TTC549 (cell line): ENCODE measurements around the gene LUC7L2.
"Not testable (repeated sequence)": the region's sequence is repeated elsewhere in the genome, so short reads cannot be mapped to it uniquely, and the experiment has no call there.

Experiments
- FAIRE-seq: peaks from 2 replicates; lab custom pipeline; 2012; peaks lifted over from hg19 to GRCh38; lab: Jason Lieb, UNC

Gene LUC7L2

GRCh38 chr7:139355320-139355719, 4.4 kb upstream of the LUC7L2 start:
- FAIRE-seq = no peak

- not testable (repeated sequence) for FAIRE-seq
Measured at GRCh38 chr7:139357729-139358506, 1.8 kb upstream of the LUC7L2 start.

- no peak for FAIRE-seq
Measured at GRCh38 chr7:139358541-139359365, 941 bp upstream of the LUC7L2 start.

- FAIRE-seq = no peak
Measured at GRCh38 chr7:139360210-139360947, 685 bp downstream of the LUC7L2 start.

GRCh38 chr7:139360948-139361307, 1.2 kb downstream of the LUC7L2 start:
- FAIRE-seq = no peak

GRCh38 chr7:139361523-139361922, 1.8 kb downstream of the LUC7L2 start:
- no peak for FAIRE-seq

GRCh38 chr7:139362302-139362701, 2.6 kb downstream of the LUC7L2 start:
- FAIRE-seq = no peak

GRCh38 chr7:139362981-139363380, 3.3 kb downstream of the LUC7L2 start:
- FAIRE-seq = no peak

GRCh38 chr7:139365336-139365735, 5.6 kb downstream of the LUC7L2 start:
- no peak for FAIRE-seq

GRCh38 chr7:139366400-139366799, 6.7 kb downstream of the LUC7L2 start:
- no peak for FAIRE-seq

- no peak for FAIRE-seq
Measured at GRCh38 chr7:139367438-139368155, 7.9 kb downstream of the LUC7L2 start.

GRCh38 chr7:139370301-139370942, 10.7 kb downstream of the LUC7L2 start:
- FAIRE-seq = no peak

GRCh38 chr7:139370943-139371313, 11.2 kb downstream of the LUC7L2 start:
- FAIRE-seq = no peak

- FAIRE-seq = no peak
Measured at GRCh38 chr7:139374246-139374645, 14.6 kb downstream of the LUC7L2 start.

- FAIRE-seq = no peak
Measured at GRCh38 chr7:139382439-139382838, 22.7 kb downstream of the LUC7L2 start.

- no peak for FAIRE-seq
Measured at GRCh38 chr7:139384611-139385010, 24.9 kb downstream of the LUC7L2 start.

- no peak for FAIRE-seq
Measured at GRCh38 chr7:139387594-139387993, 27.9 kb downstream of the LUC7L2 start.

- FAIRE-seq = no peak
Measured at GRCh38 chr7:139389091-139389490, 29.4 kb downstream of the LUC7L2 start.

GRCh38 chr7:139389774-139390173, 30.1 kb downstream of the LUC7L2 start:
- FAIRE-seq = no peak

- no peak for FAIRE-seq
Measured at GRCh38 chr7:139393621-139394211, 34.0 kb downstream of the LUC7L2 start.

- no peak for FAIRE-seq
Measured at GRCh38 chr7:139394540-139394939, 34.8 kb downstream of the LUC7L2 start.
